NCI-H82 (cell line): ENCODE results near the gene AGBL5.
A peak's percentile ranks its signal among the peaks of the same experiment; 100 is the strongest.
"Not testable (repeated sequence)": the region's sequence is repeated elsewhere in the genome, so short reads cannot be mapped to it uniquely, and the experiment has no call there.

Experiments used
- DNase-seq: peaks from one replicate; lab custom pipeline; 2025; lab: John Stamatoyannopoulos, UW

AGBL5 gene

GRCh38 chr2:27091746-27092695 lies 40.6 kb downstream of the AGBL5 start:
- DNase-seq = no peak

- no peak for DNase-seq
Measured at GRCh38 chr2:27092696-27093429, 41.4 kb downstream of the AGBL5 start.

GRCh38 chr2:27093430-27094352 lies 42.2 kb downstream of the AGBL5 start:
- peak; percentile 90 for DNase-seq

GRCh38 chr2:27094353-27094984 lies 43.0 kb downstream of the AGBL5 start:
- no peak for DNase-seq

GRCh38 chr2:27095427-27095744 lies 43.9 kb downstream of the AGBL5 start:
- DNase-seq = no peak

- peak; percentile 85 for DNase-seq
Measured at GRCh38 chr2:27095745-27096651, 44.5 kb downstream of the AGBL5 start.

- DNase-seq = no peak
Measured at GRCh38 chr2:27096748-27097297, 45.4 kb downstream of the AGBL5 start.

- DNase-seq = no peak
Measured at GRCh38 chr2:27097341-27097740, 45.9 kb downstream of the AGBL5 start.

- no peak for DNase-seq
Measured at GRCh38 chr2:27099334-27099955, 48.0 kb downstream of the AGBL5 start.

GRCh38 chr2:27100036-27100435 lies 48.6 kb downstream of the AGBL5 start:
- DNase-seq = no peak

- no peak for DNase-seq
Measured at GRCh38 chr2:27102329-27102728, 50.9 kb downstream of the AGBL5 start.

- no peak for DNase-seq
Measured at GRCh38 chr2:27105981-27106380, 54.5 kb downstream of the AGBL5 start.

- DNase-seq = no peak
Measured at GRCh38 chr2:27108221-27108620, 56.8 kb downstream of the AGBL5 start.

GRCh38 chr2:27109083-27109482 lies 57.6 kb downstream of the AGBL5 start:
- no peak for DNase-seq

- not testable (repeated sequence) for DNase-seq
Measured at GRCh38 chr2:27110603-27111352, 59.3 kb downstream of the AGBL5 start.

GRCh38 chr2:27111392-27112078 lies 60.1 kb downstream of the AGBL5 start:
- not testable (repeated sequence) for DNase-seq

GRCh38 chr2:27115519-27115918 lies 64.1 kb downstream of the AGBL5 start:
- no peak for DNase-seq

GRCh38 chr2:27117995-27118524 lies 66.6 kb downstream of the AGBL5 start:
- DNase-seq = no peak
